Subcutaneous abdominal adipose tissue (tissue), 5 donors: ENCODE results near the gene THAP5.

Experiments used
- H3K27ac ChIP-seq: one replicate; pipeline ENCODE4 v1.7.0; 2013; ENCODE audit warnings: low read depth, mild to moderate bottlenecking, inconsistent platforms, low read length, moderate library complexity
- H3K27me3 ChIP-seq, 5 donors: one replicate each; pipeline ENCODE4 v1.7.0; 2013; ENCODE audit warnings: low read length in 5 of 5, inconsistent platforms in 1 of 5; ENCODE audit not compliant: control insufficient read depth in 5 of 5, insufficient read depth in 4 of 5
- H3K36me3 ChIP-seq, 5 donors: one replicate each; pipeline ENCODE4 v1.7.0; 2013; ENCODE audit warnings: low read length in 5 of 5; ENCODE audit not compliant: control insufficient read depth in 5 of 5, insufficient read depth in 5 of 5
- H3K4me1 ChIP-seq, 5 donors: one replicate each; pipeline ENCODE4 v1.7.0; 2013; ENCODE audit warnings: low read length in 5 of 5, mild to moderate bottlenecking in 3 of 5, moderate library complexity in 1 of 5; ENCODE audit not compliant: control insufficient read depth in 5 of 5, insufficient read depth in 5 of 5
- H3K4me3 ChIP-seq, 5 donors: one replicate each; pipeline ENCODE4 v1.7.0; 2013; ENCODE audit warnings: low read length in 5 of 5, low read depth in 1 of 5
- H3K9ac ChIP-seq, 5 donors: one replicate each; pipeline ENCODE4 v1.7.0; 2013; ENCODE audit warnings: low read length in 5 of 5, mild to moderate bottlenecking in 4 of 5, moderate library complexity in 3 of 5
- H3K9me3 ChIP-seq, 5 donors: one replicate each; pipeline ENCODE4 v1.7.0; 2013; ENCODE audit warnings: low read length in 5 of 5; ENCODE audit not compliant: control insufficient read depth in 5 of 5
- donor health status: healthy.
- donor health status: healthy.
- donor health status: healthy.
- donor health status: healthy.
- donor health status: healthy.

Gene THAP5

GRCh38 chr7:108569381-108570145 lies at the start of gene THAP5, which contains the start of gene DNAJB9:
Gene THAP5, minus strand, starts transcription at chr7:108569706. Its CDS starts 137 bp downstream, at chr7:108569569.
Gene DNAJB9, plus strand, starts transcription at chr7:108569874. Its CDS starts 1,853 bp downstream, at chr7:108571727.
- Histone ChIP-seq H3K27ac (peak within 1 kb of the TSS; percentile 100), H3K4me3 (peak within 1 kb of the TSS; percentile 78 to 96 (median 92)), H3K9me3 (no peaks in the 10 kb centered on the region), H3K36me3 (peaks cover 0 to 15% (median 6%) of the 10 kb centered on the region in 5 donors), H3K4me1 (peaks cover 0 to 46% (median 30%) of the 10 kb centered on the region in 5 donors), H3K9ac (peak within 1 kb of the TSS; percentile 98 to 100 (median 98)), H3K27me3 (no peaks in the 10 kb centered on the region)

DNA sequence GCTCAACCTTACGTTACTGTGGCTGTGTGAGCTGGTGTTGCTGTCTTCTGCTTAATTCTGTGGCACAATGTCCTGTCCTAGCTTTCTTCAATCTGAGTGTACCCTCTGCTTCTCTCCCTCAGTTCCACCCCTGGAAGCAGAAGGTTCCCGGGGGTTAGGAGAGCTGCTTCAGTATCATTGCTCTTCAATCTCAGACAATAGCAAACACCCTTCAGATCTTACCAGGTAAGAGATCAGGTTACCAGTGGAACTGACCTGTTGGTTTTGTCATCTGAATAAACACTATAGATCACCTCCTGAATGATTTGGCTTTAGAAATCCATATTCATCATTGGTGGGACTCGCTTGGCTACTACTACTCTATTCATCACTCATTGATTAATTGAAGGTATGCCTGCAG lies 48.5 kb upstream of the THAP5 start:
- no peak overlapping the region for H3K9ac ChIP-seq
- H3K27ac ChIP-seq, result no peak overlapping the region
- H3K4me3 ChIP-seq, result no peak overlapping the region
- H3K27me3 ChIP-seq, result no peaks in the 10 kb centered on the region
- H3K4me1 ChIP-seq, result peaks cover 0 to 28% (median 15%) of the 10 kb centered on the region in 5 donors
- H3K36me3 ChIP-seq, result no peaks in the 10 kb centered on the region
- no peaks in the 10 kb centered on the region for H3K9me3 ChIP-seq

DNA sequence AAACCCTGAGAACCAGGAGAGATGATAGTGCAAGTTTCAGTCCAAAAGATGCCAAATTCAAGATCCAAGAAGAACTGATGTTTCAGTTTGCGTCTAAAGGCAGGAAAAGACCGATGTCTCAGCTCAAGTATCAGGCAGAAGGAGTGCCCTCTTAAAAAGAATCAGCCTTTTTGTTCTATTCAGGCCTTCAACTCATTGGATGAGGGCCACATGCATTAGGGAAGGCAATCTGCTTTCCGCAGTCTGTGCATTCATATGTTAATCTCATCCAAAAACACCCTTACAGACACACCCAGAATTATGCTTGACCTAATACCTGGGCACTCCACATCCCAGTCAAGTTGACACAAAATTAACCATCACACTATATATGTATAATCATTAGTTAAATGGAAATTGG lies 45.4 kb upstream of the THAP5 start:
- Histone ChIP-seq H3K9me3 (no peaks in the 10 kb centered on the region), H3K27ac (no peak overlapping the region), H3K4me1 (peaks cover 0 to 23% (median 14%) of the 10 kb centered on the region in 5 donors), H3K27me3 (no peaks in the 10 kb centered on the region), H3K4me3 (no peak overlapping the region), H3K9ac (no peak overlapping the region), H3K36me3 (no peaks in the 10 kb centered on the region)

DNA sequence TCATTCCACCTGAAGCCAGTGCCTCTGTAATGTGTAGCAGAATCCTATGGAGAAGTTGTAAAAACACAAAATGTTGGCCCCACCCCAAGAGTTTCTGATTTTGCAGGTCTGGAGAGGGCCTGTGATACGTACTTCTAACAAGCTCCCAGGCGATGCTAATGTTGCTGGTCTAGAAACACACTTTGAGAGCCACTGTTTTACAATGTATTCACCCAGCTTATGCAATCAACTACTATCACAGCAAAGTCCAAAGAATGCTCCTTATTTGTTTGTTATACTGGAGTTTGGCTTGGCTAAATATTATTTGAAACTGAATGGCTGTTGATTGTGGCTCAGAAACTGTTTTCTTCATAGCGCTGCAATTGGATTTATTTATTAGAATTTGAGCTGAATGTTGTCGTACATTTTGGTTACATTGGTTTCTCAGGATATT lies 44.5 kb upstream of the THAP5 start:
- no peaks in the 10 kb centered on the region for H3K9me3 ChIP-seq
- H3K4me3 ChIP-seq, result no peak overlapping the region
- H3K27ac ChIP-seq, result no peak overlapping the region
- peak overlapping the region in 1 of 5 donors; percentile 13 for H3K9ac ChIP-seq
- peaks cover 0 to 15% (median 10%) of the 10 kb centered on the region in 5 donors for H3K4me1 ChIP-seq
- no peaks in the 10 kb centered on the region for H3K27me3 ChIP-seq
- no peaks in the 10 kb centered on the region for H3K36me3 ChIP-seq

GRCh38 chr7:108613147-108613948 lies 43.8 kb upstream of the THAP5 start:
- Histone ChIP-seq H3K4me1 (peaks cover 0 to 9% (median 4%) of the 10 kb centered on the region in 5 donors), H3K27ac (no peak overlapping the region), H3K36me3 (no peaks in the 10 kb centered on the region), H3K27me3 (no peaks in the 10 kb centered on the region), H3K9ac (no peak overlapping the region), H3K9me3 (no peaks in the 10 kb centered on the region), H3K4me3 (no peak overlapping the region)

DNA sequence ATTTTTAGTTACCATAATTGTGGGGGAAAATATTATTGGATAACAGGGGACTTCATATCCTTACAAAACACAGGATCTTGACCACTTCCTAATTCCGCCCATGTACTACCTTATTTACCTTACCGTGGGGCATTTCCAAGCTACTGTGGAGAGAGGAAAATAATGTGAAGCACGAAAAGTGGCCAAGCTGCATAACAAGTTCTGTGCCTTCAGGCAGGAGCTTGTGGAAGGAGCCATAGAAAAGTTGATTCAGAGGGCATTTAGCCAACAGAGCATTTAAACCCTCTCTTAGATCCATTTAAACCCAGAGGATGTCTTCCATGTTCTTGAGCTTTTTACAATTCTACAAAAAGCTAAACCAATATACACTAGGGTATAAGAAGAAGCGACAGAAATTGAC lies 41.8 kb upstream of the THAP5 start:
- no peaks in the 10 kb centered on the region for H3K36me3 ChIP-seq
- H3K9me3 ChIP-seq, result no peaks in the 10 kb centered on the region
- H3K9ac ChIP-seq, result no peak overlapping the region

GRCh38 chr7:108609643-108610042 lies 40.1 kb upstream of the THAP5 start:
- Histone ChIP-seq H3K9ac (no peak overlapping the region), H3K27me3 (no peaks in the 10 kb centered on the region), H3K4me3 (no peak overlapping the region), H3K27ac (no peak overlapping the region), H3K36me3 (no peaks in the 10 kb centered on the region), H3K9me3 (no peaks in the 10 kb centered on the region), H3K4me1 (peaks cover 0 to 4% (median 0%) of the 10 kb centered on the region in 5 donors)

More for the DNA sequence above, 41.8 kb upstream of the THAP5 start:
- Histone ChIP-seq H3K27me3 (no peaks in the 10 kb centered on the region), H3K27ac (no peak overlapping the region), H3K4me1 (peaks cover 0 to 4% (median 0%) of the 10 kb centered on the region in 5 donors), H3K4me3 (no peak overlapping the region)

DNA sequence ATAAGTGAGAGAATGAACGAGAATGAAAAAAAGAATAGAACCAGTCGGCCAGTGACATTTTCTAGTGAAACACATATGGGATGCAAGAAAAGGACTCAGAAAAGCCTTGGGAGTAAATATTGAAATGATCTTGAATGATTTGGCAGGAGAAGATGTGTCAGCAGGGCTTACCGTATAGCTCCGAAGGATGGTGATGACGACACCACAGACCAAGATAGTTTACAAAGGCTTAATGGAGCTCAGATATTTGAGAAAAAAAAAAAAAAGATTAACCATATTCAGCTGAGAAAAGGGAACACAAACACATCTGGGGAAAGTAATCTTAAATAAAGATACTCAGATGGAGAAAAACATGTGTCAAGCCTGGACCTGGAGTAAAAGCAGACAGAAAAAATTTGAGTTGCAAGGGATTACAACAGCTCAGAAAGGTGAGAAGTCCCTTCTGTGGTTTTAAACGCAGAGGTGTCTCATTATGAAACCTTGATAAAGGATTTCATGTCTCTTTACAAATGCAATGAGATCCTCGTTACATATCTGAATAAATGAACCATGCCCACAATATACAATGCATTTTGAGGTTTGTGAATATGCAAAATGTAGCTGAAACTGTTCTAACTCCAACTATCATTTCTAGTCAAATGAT lies 36.2 kb upstream of the THAP5 start:
- Histone ChIP-seq H3K4me3 (no peak overlapping the region), H3K27me3 (no peaks in the 10 kb centered on the region), H3K9me3 (no peaks in the 10 kb centered on the region), H3K9ac (no peak overlapping the region), H3K36me3 (no peaks in the 10 kb centered on the region), H3K27ac (no peak overlapping the region), H3K4me1 (no peaks in the 10 kb centered on the region)

DNA sequence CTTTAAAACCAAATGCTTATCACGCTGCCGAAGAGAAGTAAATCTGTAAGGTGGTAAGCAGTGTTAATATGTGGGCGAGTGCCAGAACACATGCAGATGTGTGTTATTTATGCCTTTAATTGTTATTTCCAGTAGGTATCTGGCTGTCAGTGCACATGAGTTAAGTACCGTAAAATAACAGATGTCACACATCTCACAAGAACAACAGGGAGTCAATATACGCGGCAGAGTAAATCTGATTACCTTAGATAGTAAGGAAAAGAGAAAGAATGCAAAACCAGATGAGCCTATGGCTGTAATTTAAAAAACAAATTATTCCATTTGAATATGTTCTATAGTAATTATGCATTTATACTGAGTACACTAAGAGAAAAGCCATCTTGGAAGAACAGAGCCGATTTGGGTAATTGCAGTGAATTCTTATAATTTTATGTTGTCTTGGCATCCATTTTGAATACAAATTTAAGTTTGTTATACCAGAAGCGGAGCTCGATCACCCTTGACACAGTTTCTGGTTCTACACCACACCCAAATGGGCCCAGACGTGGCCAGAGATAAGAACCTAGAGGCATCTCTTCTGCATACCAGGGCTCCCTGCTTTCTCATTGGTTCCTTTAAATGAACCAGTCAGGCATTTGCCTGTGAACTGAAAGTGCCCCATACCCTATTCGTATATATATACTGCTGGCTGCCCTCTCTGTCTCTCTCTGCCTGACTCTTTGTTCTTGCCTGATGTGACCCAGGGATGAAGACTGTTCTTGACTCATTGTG lies 35.0 kb upstream of the THAP5 start:
- Histone ChIP-seq H3K36me3 (no peaks in the 10 kb centered on the region), H3K27ac (no peak overlapping the region), H3K9ac (no peak overlapping the region), H3K4me3 (no peak overlapping the region), H3K9me3 (no peaks in the 10 kb centered on the region), H3K4me1 (no peaks in the 10 kb centered on the region), H3K27me3 (peaks cover 0 to 1% (median 0%) of the 10 kb centered on the region in 5 donors)
